Neural cell (in vitro differentiated cells): Measurements from ENCODE around the gene GUCY2C. TPM values are rescaled to one million over a fixed set of nuclear protein-coding genes. Genes with fewer than 3 reads are reported as not detected.

Source experiments
- H2AFZ ChIP-seq: fragments of 200-600, 300-800 bp; sonication (generic), shearing (Covaris generic); 2 replicates; pipeline ENCODE4 v1.6.0; 2014; ENCODE audit warnings: low read depth, mild to moderate bottlenecking, antibody characterized with exemption, low read length, moderate library complexity
- H3F3A ChIP-seq: fragments of 200-600 bp; shearing (Covaris generic); 2 replicates; pipeline ENCODE4 v1.6.1; 2016; ENCODE audit warnings: mild to moderate bottlenecking, moderate library complexity, mixed read lengths, antibody characterized with exemption, low read length; ENCODE audit not compliant: insufficient read depth, poor library complexity, severe bottlenecking
- H3K27ac ChIP-seq: fragments of 200-600, 300-800 bp; sonication (generic), shearing (Covaris generic); 2 replicates; pipeline ENCODE4 v1.5.1; 2014; ENCODE audit warnings: mild to moderate bottlenecking, low read length, moderate library complexity
- H3K27me3 ChIP-seq: fragments of 300-800, 200-600 bp; sonication (generic), shearing (Covaris generic); 2 replicates; pipeline ENCODE4 v1.6.0; 2014; ENCODE audit warnings: mild to moderate bottlenecking, low read depth, low read length, moderate library complexity; ENCODE audit not compliant: insufficient read depth
- H3K36me3 ChIP-seq: fragments of 300-800, 200-600 bp; sonication (generic), shearing (Covaris generic); 2 replicates; pipeline ENCODE4 v1.5.1; 2014; ENCODE audit warnings: mild to moderate bottlenecking, antibody characterized with exemption, low read length, moderate library complexity; ENCODE audit not compliant: insufficient read depth
- H3K4me2 ChIP-seq: fragments of 300-800, 200-600 bp; sonication (generic), shearing (Covaris generic); 2 replicates; pipeline ENCODE4 v1.6.0; 2014; ENCODE audit warnings: mild to moderate bottlenecking, low read length
- H3K4me3 ChIP-seq: fragments of 300-800, 200-600 bp; sonication (generic), shearing (Covaris generic); 2 replicates; pipeline ENCODE4 v1.5.1; 2014; ENCODE audit warnings: mild to moderate bottlenecking, low read length, moderate library complexity
- H3K79me2 ChIP-seq: fragments of 200-600 bp; shearing (Covaris generic); replicated peaks from 2 replicates; pipeline ENCODE4 v1.6.0; 2014; ENCODE audit warnings: mild to moderate bottlenecking, low read length, moderate library complexity; ENCODE audit not compliant: insufficient read depth
- H3K9ac ChIP-seq: fragments of 300-800, 200-600 bp; sonication (generic), shearing (Covaris generic); 2 replicates; pipeline ENCODE4 v1.6.1; 2016; ENCODE audit warnings: mild to moderate bottlenecking, low read length, mixed read lengths
- H3K9me2 ChIP-seq: fragments of 200-600 bp; shearing (Covaris generic); 2 replicates; pipeline ENCODE4 v1.6.1; 2016; ENCODE audit warnings: mild to moderate bottlenecking, low read length, mixed read lengths; ENCODE audit not compliant: insufficient read depth
- H3K9me3 ChIP-seq: fragments of 200-600, 300-800 bp; sonication (generic), shearing (Covaris generic); 2 replicates; pipeline ENCODE4 v1.6.1; 2016; ENCODE audit warnings: mild to moderate bottlenecking, mixed run types, low read length, moderate library complexity, mixed read lengths
- H4K20me1 ChIP-seq: fragments of 200-600 bp; shearing (Covaris generic); 2 replicates; pipeline ENCODE4 v1.6.1; 2016; ENCODE audit warnings: mild to moderate bottlenecking, mixed run types; ENCODE audit not compliant: insufficient read depth
- EP300 ChIP-seq: fragments of 450-650 bp; conservative IDR thresholded peaks from 2 replicates; pipeline ENCODE4 v1.6.1; 2014; ENCODE audit warnings: antibody characterized with exemption, mild to moderate bottlenecking, moderate library complexity; ENCODE audit not compliant: poor library complexity, severe bottlenecking
- EZH2 ChIP-seq: fragments of 200-600, 300-800 bp; shearing (Covaris generic), sonication (generic); IDR thresholded peaks from 2 replicates; pipeline ENCODE4 v1.6.1; 2014; ENCODE audit warnings: antibody characterized with exemption, low read length, borderline replicate concordance, mild to moderate bottlenecking; ENCODE audit not compliant: insufficient read depth, poor library complexity, severe bottlenecking
- MXI1 ChIP-seq: fragments of 450-650 bp; conservative IDR thresholded peaks from 2 replicates; pipeline ENCODE4 v1.6.1; 2014; ENCODE audit warnings: antibody characterized with exemption, mild to moderate bottlenecking; ENCODE audit not compliant: poor library complexity, severe bottlenecking
- POLR2AphosphoS5 ChIP-seq: IDR thresholded peaks from 2 replicates; pipeline ENCODE4 v1.6.1; 2012
- RAD21 ChIP-seq: fragments of 450-650 bp; conservative IDR thresholded peaks from 2 replicates; pipeline ENCODE4 v1.6.1; 2014; ENCODE audit warnings: antibody characterized with exemption, mild to moderate bottlenecking, moderate library complexity
- SMC3 ChIP-seq: fragments of 450-650 bp; conservative IDR thresholded peaks from 2 replicates; pipeline ENCODE4 v1.6.1; 2014; ENCODE audit warnings: antibody characterized with exemption, mild to moderate bottlenecking, moderate library complexity; ENCODE audit not compliant: poor library complexity
- TAF1 ChIP-seq: IDR thresholded peaks from 2 replicates; pipeline ENCODE4 v1.6.1; 2012; ENCODE audit warnings: low read depth
- polyA plus RNA-seq: library from polyadenylated mRNA; depleted of rRNA; stranded (reverse); fragments of >200 nt; gene quantifications from 2 replicates; pipeline ENCODE4 v1.2.3, GENCODE V29; 2014
- TF ChIP-seq, protein P1 (sequence below): IDR thresholded peaks from 2 replicates; pipeline ENCODE4 v1.6.1; 2012; ENCODE audit warnings: borderline replicate concordance
- TF ChIP-seq, protein P2 (sequence below): fragments of 450-650 bp; IDR thresholded peaks from 2 replicates; pipeline ENCODE4 v1.5.1; 2014; ENCODE audit warnings: antibody characterized with exemption, mild to moderate bottlenecking, moderate library complexity; ENCODE audit not compliant: poor library complexity, severe bottlenecking

Gene GUCY2C
- polyA plus RNA-seq, 1 donor from 2014 or later, result not detected

- Histone ChIP-seq H3K9me2 (no peaks in the 10 kb centered on the region), H3K27ac (no peak overlapping the region), H3K9me3 (no peaks in the 10 kb centered on the region), H3K9ac (no peak overlapping the region), H3K27me3 (no peaks in the 10 kb centered on the region), H4K20me1 (no peaks in the 10 kb centered on the region), H2AFZ (no peak overlapping the region), H3K4me2 (no peak overlapping the region), H3K36me3 (no peaks in the 10 kb centered on the region), H3F3A (no peaks in the 10 kb centered on the region), H3K4me3 (no peak overlapping the region), H3K79me2 (no peaks in the 10 kb centered on the region)
- TF ChIP-seq EP300 (no peak), POLR2AphosphoS5 (no peak), EZH2 (no peak), RAD21 (no peak), SMC3 (no peak), TAF1 (no peak), MXI1 (no peak)
- TF ChIP-seq, protein P1, sequence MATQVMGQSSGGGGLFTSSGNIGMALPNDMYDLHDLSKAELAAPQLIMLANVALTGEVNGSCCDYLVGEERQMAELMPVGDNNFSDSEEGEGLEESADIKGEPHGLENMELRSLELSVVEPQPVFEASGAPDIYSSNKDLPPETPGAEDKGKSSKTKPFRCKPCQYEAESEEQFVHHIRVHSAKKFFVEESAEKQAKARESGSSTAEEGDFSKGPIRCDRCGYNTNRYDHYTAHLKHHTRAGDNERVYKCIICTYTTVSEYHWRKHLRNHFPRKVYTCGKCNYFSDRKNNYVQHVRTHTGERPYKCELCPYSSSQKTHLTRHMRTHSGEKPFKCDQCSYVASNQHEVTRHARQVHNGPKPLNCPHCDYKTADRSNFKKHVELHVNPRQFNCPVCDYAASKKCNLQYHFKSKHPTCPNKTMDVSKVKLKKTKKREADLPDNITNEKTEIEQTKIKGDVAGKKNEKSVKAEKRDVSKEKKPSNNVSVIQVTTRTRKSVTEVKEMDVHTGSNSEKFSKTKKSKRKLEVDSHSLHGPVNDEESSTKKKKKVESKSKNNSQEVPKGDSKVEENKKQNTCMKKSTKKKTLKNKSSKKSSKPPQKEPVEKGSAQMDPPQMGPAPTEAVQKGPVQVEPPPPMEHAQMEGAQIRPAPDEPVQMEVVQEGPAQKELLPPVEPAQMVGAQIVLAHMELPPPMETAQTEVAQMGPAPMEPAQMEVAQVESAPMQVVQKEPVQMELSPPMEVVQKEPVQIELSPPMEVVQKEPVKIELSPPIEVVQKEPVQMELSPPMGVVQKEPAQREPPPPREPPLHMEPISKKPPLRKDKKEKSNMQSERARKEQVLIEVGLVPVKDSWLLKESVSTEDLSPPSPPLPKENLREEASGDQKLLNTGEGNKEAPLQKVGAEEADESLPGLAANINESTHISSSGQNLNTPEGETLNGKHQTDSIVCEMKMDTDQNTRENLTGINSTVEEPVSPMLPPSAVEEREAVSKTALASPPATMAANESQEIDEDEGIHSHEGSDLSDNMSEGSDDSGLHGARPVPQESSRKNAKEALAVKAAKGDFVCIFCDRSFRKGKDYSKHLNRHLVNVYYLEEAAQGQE, result no peak
- TF ChIP-seq, protein P2, sequence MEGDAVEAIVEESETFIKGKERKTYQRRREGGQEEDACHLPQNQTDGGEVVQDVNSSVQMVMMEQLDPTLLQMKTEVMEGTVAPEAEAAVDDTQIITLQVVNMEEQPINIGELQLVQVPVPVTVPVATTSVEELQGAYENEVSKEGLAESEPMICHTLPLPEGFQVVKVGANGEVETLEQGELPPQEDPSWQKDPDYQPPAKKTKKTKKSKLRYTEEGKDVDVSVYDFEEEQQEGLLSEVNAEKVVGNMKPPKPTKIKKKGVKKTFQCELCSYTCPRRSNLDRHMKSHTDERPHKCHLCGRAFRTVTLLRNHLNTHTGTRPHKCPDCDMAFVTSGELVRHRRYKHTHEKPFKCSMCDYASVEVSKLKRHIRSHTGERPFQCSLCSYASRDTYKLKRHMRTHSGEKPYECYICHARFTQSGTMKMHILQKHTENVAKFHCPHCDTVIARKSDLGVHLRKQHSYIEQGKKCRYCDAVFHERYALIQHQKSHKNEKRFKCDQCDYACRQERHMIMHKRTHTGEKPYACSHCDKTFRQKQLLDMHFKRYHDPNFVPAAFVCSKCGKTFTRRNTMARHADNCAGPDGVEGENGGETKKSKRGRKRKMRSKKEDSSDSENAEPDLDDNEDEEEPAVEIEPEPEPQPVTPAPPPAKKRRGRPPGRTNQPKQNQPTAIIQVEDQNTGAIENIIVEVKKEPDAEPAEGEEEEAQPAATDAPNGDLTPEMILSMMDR, result no peak
These were observed 2.2 kb downstream of the GUCY2C start for GRCh38 chr12:14694145-14694714.

- TF ChIP-seq EP300 (no peak), POLR2AphosphoS5 (no peak), EZH2 (no peak)
- TF ChIP-seq, protein P1, result no peak
- Histone ChIP-seq H3K4me2 (no peak overlapping the region), H3K9me2 (no peaks in the 10 kb centered on the region), H3K79me2 (no peaks in the 10 kb centered on the region), H3K27ac (no peak overlapping the region), H3K9me3 (no peaks in the 10 kb centered on the region), H3K9ac (no peak overlapping the region), H3F3A (no peaks in the 10 kb centered on the region), H2AFZ (no peak overlapping the region), H3K27me3 (no peaks in the 10 kb centered on the region), H3K4me3 (no peak overlapping the region), H4K20me1 (no peaks in the 10 kb centered on the region), H3K36me3 (no peaks in the 10 kb centered on the region)
These were observed 3.3 kb downstream of the GUCY2C start for GRCh38 chr12:14693116-14693515.
